Nucleus accumbens (tissue), 56 donors: Measurements from ENCODE around the gene RNPEPL1.
"Not testable (repeated sequence)": the region's sequence is repeated elsewhere in the genome, so short reads cannot be mapped to it uniquely, and the experiment has no call there.

Experiments used
- DNase-seq, 56 donors: peaks; one replicate each; lab custom pipeline; 2025; lab: John Stamatoyannopoulos, UW

RNPEPL1 gene, protein sequence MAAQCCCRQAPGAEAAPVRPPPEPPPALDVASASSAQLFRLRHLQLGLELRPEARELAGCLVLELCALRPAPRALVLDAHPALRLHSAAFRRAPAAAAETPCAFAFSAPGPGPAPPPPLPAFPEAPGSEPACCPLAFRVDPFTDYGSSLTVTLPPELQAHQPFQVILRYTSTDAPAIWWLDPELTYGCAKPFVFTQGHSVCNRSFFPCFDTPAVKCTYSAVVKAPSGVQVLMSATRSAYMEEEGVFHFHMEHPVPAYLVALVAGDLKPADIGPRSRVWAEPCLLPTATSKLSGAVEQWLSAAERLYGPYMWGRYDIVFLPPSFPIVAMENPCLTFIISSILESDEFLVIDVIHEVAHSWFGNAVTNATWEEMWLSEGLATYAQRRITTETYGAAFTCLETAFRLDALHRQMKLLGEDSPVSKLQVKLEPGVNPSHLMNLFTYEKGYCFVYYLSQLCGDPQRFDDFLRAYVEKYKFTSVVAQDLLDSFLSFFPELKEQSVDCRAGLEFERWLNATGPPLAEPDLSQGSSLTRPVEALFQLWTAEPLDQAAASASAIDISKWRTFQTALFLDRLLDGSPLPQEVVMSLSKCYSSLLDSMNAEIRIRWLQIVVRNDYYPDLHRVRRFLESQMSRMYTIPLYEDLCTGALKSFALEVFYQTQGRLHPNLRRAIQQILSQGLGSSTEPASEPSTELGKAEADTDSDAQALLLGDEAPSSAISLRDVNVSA

DNA sequence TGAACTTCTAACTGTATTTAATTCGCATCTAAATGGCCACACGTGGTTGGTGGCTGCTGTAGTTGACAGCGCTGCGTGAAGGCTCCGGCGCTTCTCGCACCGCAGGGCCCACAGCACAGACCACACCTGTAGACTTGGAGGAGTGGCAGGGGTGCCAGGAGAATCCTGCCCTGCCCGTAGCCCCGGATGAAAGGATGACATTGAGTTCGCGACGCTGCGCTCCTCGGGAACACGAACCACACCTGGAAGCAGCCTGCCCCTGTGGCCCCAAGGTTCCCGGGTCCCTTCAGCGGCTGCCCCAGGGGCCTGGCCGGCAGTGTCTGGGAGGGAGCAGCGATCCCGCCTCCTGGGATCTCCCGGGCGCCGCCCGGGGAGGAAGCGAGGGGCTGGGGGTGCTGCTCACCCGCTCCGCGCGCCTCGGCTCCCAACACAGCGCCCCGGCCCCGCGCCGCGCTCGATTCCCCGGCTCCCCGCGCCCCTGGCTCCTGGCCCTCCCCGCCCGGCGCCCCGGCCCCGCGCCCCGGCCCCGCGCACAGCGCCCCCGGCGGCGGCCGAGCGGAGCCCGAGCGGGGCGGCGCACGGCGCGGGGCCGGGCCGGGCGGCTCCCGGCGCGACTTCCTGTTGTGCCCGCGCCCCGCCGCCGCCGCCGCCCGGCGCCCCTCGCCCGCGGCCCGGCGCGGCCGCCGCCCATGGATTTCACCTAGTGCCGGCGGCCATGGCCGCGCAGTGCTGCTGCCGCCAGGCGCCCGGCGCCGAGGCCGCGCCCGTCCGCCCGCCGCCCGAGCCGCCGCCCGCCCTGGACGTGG lies at the start of gene RNPEPL1:
TSS of gene RNPEPL1 (plus strand) at position 613 of the 806 bp plus-strand sequence. CDS start at position 716, 103 bp downstream.
- DNase-seq, result peak in 12 of 56 donors; percentile 23 to 69 (median 40)

DNA sequence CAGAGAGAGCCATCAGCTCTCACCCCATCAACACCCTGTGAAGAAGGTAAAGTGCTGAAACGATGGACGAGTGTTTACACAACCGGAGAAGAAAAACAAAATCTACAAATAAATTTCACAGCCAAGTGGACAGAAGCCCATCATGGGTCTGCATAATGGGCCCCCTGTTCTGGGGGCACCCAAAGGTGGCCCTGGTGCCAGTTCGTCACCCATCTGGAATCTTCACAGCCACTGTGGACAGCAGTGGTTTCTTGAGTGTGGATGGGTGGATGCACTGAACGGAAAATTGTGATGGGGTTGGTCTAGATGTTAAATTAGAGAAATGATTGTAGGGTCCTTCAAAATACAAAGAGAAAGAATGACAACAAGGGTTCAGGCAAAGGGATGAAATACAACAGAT lies 49.3 kb upstream of the RNPEPL1 start:
- no peak for DNase-seq

DNA sequence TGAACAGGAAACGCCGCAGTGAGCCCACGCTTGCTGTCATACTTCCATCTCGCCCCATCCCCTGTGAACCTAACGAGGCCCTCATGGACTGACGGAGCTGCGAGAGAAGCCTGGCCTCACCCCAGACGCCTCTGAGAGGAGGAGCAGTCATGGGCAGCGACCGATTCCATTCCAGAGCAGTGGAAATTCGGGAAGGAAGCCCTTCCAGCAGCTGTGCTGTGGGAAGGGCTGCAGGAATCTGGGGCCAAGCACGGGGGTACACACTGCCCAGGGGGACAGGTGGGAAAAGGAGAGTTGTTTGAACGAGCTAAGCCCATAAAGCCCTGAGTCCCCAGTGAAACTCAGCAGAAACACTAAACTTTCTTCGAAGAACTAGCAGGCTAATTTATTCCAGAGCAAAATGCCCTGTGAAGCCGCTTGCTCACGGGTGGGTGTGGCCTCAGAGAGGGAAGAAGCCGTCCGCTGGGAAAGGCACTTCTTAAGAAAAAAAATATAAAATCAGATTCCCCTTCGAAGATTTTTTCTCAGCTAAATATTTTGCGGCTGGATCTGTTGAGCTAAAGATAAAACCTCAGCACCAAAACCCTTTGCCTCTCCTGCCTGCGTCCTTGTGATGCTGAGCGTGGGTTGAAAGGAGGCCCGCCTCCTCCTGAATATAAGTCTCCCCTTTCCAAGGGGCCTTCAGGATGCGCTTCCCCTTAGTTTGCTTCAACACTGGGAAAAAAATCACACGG lies 48.7 kb upstream of the RNPEPL1 start:
- no peak for DNase-seq

DNA sequence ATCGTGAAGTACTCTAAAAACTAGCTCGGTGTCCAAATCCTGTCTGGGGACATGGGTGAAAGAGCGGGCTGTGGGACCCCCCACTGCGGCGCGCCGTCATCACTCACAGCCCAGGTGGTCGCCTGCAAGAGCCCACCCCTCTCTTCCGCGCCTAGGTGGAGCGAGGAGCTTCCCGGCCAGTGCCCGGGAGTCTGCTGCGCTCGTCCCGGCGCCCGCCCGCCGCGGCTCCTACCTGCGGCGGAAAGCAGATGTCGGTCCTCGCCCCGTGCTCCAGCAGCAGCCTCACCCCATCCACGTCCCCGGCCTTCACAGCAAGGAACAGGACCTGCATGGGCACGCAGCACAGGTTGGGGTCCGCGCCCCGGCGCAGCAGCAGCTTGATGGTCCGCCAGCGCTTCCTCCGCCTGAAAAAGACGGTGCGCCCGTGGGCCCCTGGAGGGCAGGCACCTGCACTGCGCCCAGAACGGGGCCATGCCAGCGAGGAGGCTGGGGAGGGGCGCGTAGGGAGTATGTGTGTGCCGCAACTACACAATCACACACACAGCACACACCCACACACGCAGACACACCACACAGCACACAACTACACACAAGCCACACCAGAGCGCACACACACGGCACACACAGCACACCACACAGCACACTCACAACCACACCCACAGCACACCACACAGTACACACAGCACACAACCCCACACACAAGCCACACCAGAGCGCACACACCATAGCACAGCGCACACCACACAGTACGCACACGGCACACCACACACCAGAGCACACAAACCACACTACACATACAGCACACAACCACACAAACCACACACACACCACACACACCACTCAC lies 47.9 kb upstream of the RNPEPL1 start:
- no peak for DNase-seq

DNA sequence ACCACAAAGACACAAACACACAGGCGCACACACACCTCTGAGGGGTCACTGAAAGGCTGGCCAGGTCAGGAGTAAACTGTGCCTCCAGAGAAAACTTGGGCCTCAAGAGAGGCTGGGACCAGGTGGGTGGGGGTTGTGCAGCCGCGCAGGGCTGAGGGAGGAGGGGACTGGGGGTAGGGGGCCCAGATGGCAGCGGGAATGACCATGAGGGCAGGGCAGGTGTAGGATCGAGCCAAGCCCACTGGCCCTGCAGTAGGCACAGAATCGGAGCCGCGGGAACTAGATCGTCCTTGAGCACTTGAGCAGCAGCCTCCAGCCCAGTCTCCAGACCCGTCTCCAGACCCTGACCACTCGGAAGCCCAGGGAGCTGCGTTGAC lies 47.3 kb upstream of the RNPEPL1 start:
- DNase-seq, result no peak

DNA sequence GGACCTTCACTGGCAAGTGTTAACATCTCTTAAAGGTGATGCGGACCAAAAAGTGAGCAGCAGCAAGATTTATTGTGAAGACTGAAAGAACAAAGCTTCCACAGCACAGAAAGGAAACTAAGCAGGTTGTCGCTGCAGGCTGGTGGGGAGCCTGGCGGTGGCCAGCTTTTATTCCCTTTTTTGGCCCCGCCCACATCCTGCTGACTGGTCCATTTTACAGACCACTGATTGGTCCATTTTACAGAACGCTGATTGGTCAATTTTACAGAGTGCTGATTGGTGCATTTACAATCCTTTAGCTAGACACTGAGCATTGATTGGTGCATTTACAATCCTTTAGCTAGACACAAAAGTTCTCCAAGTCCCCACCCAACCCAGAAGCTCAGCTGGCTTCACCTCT lies 46.4 kb upstream of the RNPEPL1 start:
- not testable (repeated sequence) for DNase-seq

DNA sequence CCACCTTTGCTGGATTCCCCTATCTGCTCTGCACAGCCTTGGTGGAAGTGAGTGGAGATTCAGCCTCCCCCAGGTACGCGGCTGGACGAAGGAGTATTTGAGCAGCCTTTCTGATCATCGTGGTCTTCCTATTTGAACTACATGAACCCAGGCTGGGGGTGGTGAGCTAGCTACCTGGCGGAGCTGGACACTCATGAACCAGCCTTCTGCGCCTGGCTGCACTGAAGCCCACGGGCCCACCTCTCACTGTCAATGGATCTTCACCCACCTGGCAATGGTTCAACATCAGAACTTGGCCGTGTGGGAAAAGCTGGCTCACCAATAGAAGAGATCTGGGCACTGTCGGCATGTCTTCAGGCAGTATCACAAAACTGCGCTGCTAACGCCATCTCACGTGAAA lies 45.9 kb upstream of the RNPEPL1 start:
- no peak for DNase-seq

DNA sequence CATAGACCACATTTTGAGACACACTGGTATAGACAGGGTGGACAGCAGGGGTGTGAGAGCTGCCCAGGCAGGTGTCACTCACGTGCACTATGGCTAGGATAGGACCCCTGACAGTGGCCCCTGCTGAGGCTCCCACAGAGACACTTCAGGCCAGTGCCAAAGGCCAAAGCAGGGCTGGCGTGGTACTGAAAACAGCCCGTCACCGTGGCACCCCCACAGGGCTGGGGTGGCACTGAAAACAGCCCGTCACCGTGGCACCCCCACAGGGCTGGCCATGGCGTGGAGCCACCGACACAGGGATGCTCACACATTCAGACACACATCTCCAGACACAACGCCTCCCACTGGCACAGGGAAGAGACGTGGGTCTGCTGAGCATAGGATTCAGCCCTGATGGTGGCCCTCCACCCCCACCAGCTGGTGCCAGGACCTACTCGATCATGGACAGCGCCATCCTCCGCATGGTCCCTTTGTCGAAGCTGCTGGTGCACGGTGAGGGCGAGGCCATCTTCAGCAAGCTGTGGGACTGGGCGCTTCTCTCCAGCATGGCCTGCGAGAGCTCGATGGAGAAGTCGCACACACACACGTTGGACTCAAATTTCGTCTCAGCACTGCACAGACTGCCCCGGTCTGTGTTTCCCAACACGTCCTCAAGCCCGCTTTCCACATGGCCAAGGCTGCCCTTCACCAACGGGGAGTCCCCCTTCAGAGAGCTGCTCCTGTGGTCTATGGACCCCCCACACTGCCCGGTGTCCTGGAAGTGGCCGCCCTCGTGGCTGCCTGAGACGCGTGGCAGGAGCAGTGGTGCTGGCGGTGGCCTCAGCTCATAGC lies 44.6 kb upstream of the RNPEPL1 start:
- DNase-seq, result no peak

DNA sequence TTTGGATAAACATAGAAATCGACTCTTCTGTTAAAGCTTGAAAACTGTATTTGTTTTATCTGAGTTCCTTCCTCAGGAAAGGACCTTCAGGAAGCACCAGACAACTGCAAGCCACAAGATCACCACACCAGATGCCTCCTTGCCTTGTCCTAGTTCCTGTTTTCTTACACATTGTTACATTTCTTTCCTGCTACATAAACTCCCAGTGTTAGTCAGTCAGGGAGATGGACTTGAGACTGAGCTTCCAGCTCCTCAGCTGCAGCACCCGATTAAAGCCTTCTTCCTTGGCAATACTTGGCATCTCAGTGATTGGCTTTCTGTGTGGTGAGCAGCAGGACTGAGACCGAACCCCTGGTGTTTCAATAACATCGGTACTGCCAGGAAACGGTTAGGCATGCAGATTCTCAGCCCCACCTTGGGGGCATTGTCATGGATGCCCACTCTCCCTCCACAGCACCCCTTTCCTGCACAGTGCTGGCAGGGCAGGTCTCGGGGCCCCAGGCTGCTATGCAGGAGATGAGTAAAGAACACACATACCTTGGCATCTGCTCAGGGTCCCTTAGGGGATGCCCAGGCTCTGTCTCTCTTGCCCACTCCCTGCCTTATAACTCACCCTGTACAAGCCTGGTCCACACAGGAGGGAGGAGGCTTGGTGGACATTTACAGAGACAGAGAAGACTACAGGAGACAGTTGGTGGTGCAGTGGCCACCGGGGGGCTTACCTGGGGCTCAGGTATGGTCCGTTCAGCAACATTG lies 43.1 kb upstream of the RNPEPL1 start:
- DNase-seq, result no peak

DNA sequence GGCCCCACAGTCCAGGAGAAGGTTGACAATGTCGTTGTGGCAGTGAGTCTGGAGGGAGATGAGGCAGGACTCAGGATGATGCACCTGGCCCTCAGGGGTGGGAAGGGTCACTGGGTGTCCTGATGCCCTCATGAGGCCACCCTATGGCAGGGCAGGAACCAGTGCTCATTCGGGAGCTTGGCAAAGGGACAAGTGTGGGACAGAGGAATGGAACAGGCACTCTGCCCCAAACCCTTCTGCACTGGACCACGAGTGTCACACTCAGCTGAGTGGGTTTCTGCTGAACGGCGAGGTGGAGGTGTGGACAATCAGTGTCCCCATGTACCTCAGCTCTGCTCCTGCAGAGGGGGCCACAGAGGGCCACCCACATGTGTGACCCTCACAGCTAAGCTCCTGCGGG lies 42.5 kb upstream of the RNPEPL1 start:
- DNase-seq, result no peak

DNA sequence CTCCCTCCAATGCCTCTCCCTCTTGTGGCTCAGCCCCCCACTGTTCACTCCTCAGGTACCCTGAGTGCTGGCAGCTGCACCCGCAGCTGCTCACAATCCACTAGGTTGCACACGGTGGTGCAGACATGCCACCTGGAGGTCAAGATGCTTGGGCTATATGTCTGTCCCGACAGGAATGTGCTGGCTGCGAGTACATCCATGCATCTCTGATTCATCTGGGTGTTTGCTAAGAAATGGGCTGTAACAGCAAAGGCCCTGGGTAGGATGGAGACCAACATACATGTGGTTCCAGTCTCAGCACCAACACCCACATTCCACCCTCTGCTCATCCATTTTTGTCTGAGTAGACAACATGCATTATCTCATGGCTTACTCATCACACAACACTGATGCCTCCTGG lies 41.8 kb upstream of the RNPEPL1 start:
- DNase-seq, result no peak

DNA sequence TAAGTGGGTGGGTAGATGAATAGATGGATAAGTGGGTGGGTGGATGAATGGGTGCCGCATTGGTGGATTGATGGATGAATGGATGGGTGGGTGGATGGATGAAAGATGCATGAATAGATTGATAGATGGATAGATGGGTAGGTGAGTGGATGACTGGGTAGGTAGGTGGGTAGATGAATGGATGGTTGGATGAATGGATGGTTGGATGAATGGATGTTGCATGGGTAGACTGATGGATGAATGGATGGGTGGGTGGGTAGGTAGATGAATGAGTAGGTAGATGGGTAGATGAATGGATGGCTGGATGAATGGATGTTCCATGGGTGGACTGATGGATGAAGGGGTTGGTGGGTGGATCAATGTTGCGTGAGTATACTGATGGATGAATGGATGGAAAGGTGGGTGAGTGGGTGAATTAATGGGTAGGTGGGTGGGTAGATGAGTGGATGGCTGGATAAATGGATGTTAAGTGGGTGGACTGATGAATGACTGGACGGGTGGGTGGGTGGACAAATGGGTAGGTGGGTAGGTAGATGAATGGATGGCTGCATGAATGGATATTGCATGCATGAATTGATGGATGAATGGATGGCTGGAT lies 41.0 kb upstream of the RNPEPL1 start:
- no peak for DNase-seq

DNA sequence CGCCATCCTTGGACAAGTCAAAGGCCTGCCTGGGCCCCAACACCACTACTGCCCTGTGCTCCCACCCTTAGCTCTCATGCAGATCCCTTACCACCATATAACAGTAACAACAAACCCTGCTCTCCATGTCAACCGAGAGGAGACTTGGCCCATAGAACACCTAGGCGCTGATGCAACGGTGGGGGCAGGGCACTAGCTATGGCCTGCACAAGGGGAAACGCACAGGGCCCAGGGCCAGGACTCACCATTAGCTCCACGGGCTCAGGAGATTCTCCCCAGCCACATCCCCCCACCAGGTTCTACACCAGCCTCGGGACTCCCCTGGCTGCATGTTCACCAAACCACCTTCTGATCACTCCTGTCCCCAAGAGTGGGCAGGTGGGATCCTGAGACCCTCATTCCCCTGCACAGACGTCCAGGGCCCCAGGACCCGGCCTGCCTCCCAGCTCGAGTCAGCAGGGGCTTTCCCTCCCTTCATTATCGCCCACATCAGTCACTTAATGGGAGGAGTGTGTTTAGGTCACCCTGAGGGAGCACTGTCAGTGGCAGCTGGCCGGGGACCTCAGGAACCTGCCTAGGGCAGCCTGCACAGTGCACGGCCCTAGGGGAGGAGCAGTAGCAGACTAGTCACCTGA lies 39.8 kb upstream of the RNPEPL1 start:
- DNase-seq, result no peak

DNA sequence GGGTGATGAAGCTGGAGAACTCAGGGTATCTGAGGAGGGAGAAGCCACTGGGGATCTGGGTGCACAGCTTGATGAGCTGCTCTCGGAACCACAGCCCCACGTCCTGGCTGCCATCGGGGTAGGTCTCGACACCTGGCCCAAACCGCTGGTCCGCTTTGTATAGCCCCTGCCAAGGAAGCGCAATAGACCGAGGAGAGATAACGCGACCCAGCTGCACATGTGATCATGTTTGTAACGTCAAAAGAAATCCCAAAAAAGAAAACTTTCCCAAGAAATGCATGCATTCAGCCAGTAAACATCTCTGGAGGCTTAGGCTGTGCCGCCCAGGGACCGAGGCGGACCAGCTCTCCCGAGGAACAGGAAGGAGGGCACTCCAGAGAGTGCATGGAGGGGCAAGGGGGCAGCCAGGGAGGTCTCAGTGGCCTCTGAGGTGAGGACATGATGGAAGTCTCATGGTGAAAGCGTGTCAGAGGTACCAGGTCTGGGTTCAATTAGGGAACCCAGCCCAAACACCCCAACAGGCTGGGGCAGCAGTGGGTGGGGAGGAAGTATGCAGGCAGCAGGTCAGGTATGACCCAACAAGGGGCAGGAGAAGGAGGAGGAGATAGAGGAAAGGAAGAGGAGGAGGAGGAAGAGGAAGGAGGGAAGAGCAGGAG lies 38.8 kb upstream of the RNPEPL1 start:
- DNase-seq, result no peak

DNA sequence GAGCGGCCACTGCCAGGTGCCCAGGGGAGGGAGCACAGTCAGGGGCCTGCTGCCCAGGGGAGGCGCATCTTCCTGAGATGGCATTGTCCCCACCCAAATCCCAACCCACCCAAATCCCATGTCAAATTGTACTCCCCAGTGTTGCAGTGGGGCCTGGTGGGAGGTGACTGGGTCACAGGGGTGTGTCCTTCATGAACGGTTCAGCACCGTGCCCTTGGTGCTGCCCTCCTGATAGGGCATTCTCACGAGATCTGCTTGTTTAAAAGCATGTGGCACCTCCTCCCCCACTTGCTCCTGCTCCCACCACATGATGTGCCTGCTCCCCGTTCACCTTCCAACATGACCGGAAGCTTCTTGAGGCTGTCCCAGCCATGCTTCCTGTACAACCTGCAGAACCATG lies 38.1 kb upstream of the RNPEPL1 start:
- no peak for DNase-seq

DNA sequence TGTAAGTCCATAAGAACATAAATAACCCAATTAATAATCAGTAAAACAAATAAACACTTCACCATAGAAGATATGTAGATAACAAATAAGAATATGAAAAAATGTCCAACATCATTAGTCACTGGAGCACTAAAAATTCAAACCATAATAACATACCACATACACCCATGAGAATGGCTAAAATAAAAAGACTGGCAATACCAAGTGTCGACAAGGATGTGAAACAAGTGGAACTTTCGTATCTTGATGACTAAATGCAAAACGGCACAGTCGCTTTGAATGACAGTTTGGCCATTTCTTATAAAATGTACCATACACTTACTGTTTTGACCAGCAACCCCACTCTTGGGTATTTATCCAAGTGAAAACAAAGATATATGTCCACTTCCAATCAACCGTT lies 37.2 kb upstream of the RNPEPL1 start:
- no peak for DNase-seq
